B cell (primary cell): Measurements from ENCODE around the gene TGDS. TPM values are rescaled to one million over a fixed set of nuclear protein-coding genes. Genes with fewer than 3 reads are reported as not detected.
A peak's percentile ranks its signal among the peaks of the same experiment; 100 is the strongest.

Experiments used
- ATAC-seq: fragments of 200-7000 bp; cut with Tn5 transposase; one replicate; pipeline ENCODE4 v1.10.0; 2021; ENCODE audit warnings: low read depth, mild to moderate bottlenecking, moderate number of reproducible peaks, moderate library complexity
- CTCF ChIA-PET: fragments of 350-600 bp; sonication (Branson Sonifier 250); formaldehyde crosslinking; loops from one replicate; lab custom pipeline; 2021; ENCODE audit warnings: antibody characterized with exemption, inconsistent platforms; lab: Charles Lee
- POLR2A ChIA-PET: fragments of 350-600 bp; sonication (Branson Sonifier 250); formaldehyde crosslinking; loops from one replicate; lab custom pipeline; 2021; ENCODE audit warnings: antibody characterized with exemption; lab: Charles Lee
- DNase-seq: peaks from one replicate; pipeline ENCODE4 v3.0.0; 2013
- H2AFZ ChIP-seq: 2 replicates; pipeline ENCODE4 v1.6.1; 2012; ENCODE audit warnings: mild to moderate bottlenecking, low read depth, low read length; ENCODE audit not compliant: insufficient read depth, poor library complexity, severe bottlenecking
- H3K27ac ChIP-seq, 2 donors: 1 replicate in 1 of 2; 2 replicates in 1 of 2; pipeline ENCODE4 v1.5.1; 2012 to 2013; ENCODE audit warnings: low read length in 2 of 2, mild to moderate bottlenecking in 2 of 2, moderate library complexity in 1 of 2
- H3K27me3 ChIP-seq, 4 experiments: fragments of 200-600 bp in 1 of 4; sonication (generic) in 1 of 4; replicated peaks in 1 of 4; 1 replicate in 2 of 4; 2 replicates in 2 of 4; pipeline versions ENCODE4 v1.6.1 to v1.7.0; 2013 to 2016; ENCODE audit warnings: low read length in 3 of 4, mild to moderate bottlenecking in 2 of 4, mixed read lengths in 1 of 4, moderate library complexity in 1 of 4; ENCODE audit not compliant: insufficient read depth in 4 of 4, control insufficient read depth in 3 of 4; ENCODE audit errors: control extremely low read depth in 1 of 4
- H3K36me3 ChIP-seq, 2 experiments: replicated peaks in 1 of 2; 1 replicate in 1 of 2; 2 replicates in 1 of 2; pipeline versions ENCODE4 v1.6.1 to v1.7.1; 2013; ENCODE audit warnings: low read length in 1 of 2; ENCODE audit not compliant: insufficient read depth in 2 of 2, control insufficient read depth in 1 of 2; ENCODE audit errors: control extremely low read depth in 1 of 2, extremely low read depth in 1 of 2
- H3K4me1 ChIP-seq, 2 donors: fragments of 200-600 bp in 1 of 2; sonication (generic) in 1 of 2; 1 replicate in 1 of 2; 2 replicates in 1 of 2; pipeline versions ENCODE4 v1.5.1 to v1.6.1; 2013 to 2017; ENCODE audit warnings: low read length in 2 of 2; ENCODE audit not compliant: control insufficient read depth in 2 of 2, insufficient read depth in 2 of 2
- H3K4me2 ChIP-seq: replicated peaks from 2 replicates; pipeline ENCODE3; 2012; ENCODE audit warnings: mild to moderate bottlenecking, low read depth, low read length; ENCODE audit not compliant: poor library complexity, severe bottlenecking
- H3K4me3 ChIP-seq, 5 experiments: fragments of 200-600 bp in 1 of 5; sonication (generic) in 1 of 5; 1 replicate in 3 of 5; 2 replicates in 2 of 5; pipeline versions ENCODE4 v1.5.1 to v1.7.0; 2011 to 2016; ENCODE audit warnings: low read length in 4 of 5, mild to moderate bottlenecking in 4 of 5, low read depth in 2 of 5, control low read depth in 1 of 5, moderate library complexity in 1 of 5; ENCODE audit not compliant: insufficient read depth in 1 of 5; ENCODE audit errors: control extremely low read depth in 1 of 5, extremely low read depth in 1 of 5
- H3K79me2 ChIP-seq: fragments of 200-600 bp; sonication (generic); one replicate; pipeline ENCODE4 v1.6.0; 2016; ENCODE audit warnings: low read length; ENCODE audit not compliant: control insufficient read depth, insufficient read depth
- H3K9ac ChIP-seq: fragments of 200-600 bp; sonication (generic); 2 replicates; pipeline ENCODE4 v1.6.1; 2017; ENCODE audit warnings: mild to moderate bottlenecking, low read length, moderate library complexity
- H3K9me3 ChIP-seq, 3 donors: one replicate each; pipeline versions ENCODE4 v1.6.1 to v1.7.1; 2013; ENCODE audit warnings: low read length in 2 of 3; ENCODE audit not compliant: control insufficient read depth in 2 of 3, insufficient read depth in 1 of 3; ENCODE audit errors: control extremely low read depth in 1 of 3
- H4K20me1 ChIP-seq: 2 replicates; pipeline ENCODE4 v1.6.0; 2012; ENCODE audit warnings: mild to moderate bottlenecking, low read length; ENCODE audit not compliant: insufficient read depth, control insufficient read depth, poor library complexity, severe bottlenecking
- H3K27ac Mint-ChIP-seq: one replicate; pipeline ENCODE4 v1.8.0; 2021; ENCODE audit warnings: mixed read lengths
- H3K27me3 Mint-ChIP-seq: one replicate; pipeline ENCODE4 v1.8.0; 2021; ENCODE audit warnings: mixed read lengths
- H3K4me1 Mint-ChIP-seq: one replicate; pipeline ENCODE4 v1.8.0; 2021; ENCODE audit warnings: mixed read lengths
- H3K4me3 Mint-ChIP-seq: one replicate; pipeline ENCODE4 v1.8.0; 2021; ENCODE audit warnings: mixed read lengths
- H3K9me3 Mint-ChIP-seq: one replicate; pipeline ENCODE4 v1.8.0; 2022; ENCODE audit warnings: mixed read lengths; ENCODE audit not compliant: insufficient read depth
- CTCF ChIP-seq: fragments of 200-600 bp; IDR thresholded peaks from one replicate; pipeline ENCODE4 v1.8.0; 2022; ENCODE audit warnings: antibody characterized with exemption, mild to moderate bottlenecking
- EZH2 ChIP-seq: IDR thresholded peaks from 2 replicates; pipeline ENCODE4 v1.6.1; 2012; ENCODE audit warnings: borderline replicate concordance, low read depth, mild to moderate bottlenecking, moderate library complexity, low read length; ENCODE audit not compliant: insufficient read depth, poor library complexity, severe bottlenecking
- WGBS: methylation state at CpG from one replicate; pipeline ENCODE4 v1.1.5; 2013; ENCODE audit warnings: missing lambda C conversion rate; ENCODE audit not compliant: insufficient coverage; 5-methylcytosine and 5-hydroxymethylcytosine counted together
- intact Hi-C: fragments of 100-400 bp; cut with micrococcal nuclease; formaldehyde crosslinking; loops from one replicate; pipeline ENCODE4 v1.10.0; 2022
- polyA plus RNA-seq: library from polyadenylated mRNA; depleted of rRNA; stranded (reverse); fragments of >200 nt; gene quantifications from 2 replicates; pipeline ENCODE4 v1.2.3, GENCODE V29; 2012
- total RNA-seq, 2 donors: library from RNA; stranded (reverse); fragments of 120-200 nt in 1 of 2; gene quantifications; 1 replicate in 1 of 2; 2 replicates in 1 of 2; pipeline versions ENCODE4 v1.2.3 to v1.2.4, GENCODE V29; 2013 to 2022

Gene TGDS
- total and polyA plus RNA-seq, 2 donors (not counting 1 experiment from before 2014, with no cell fraction given), result 11.7 to 14.7 TPM

- no peaks in the 10 kb centered on the region for H3K27me3 ChIP-seq
- no peak for ATAC-seq
- TF ChIP-seq CTCF (peak; percentile 69), EZH2 (no peak)
- no peaks in the 10 kb centered on the region for H3K4me1 Mint-ChIP-seq
- DNase-seq, result peak; percentile 13
- H3K4me3 Mint-ChIP-seq, result no peak overlapping the region
- no peak overlapping the region for H3K27ac Mint-ChIP-seq
- no peak overlapping the region for H3K9ac ChIP-seq
- H3K4me3 ChIP-seq, result no peak overlapping the region
- H3K27ac ChIP-seq, result no peak overlapping the region
- intact Hi-C loops, result no loop called here
- WGBS, result no CpG with 5 or more reads among the region's 2 CpGs
- ChIA-PET CTCF (interaction anchor here (0.6 to 11.2 kb wide), 9 partner anchors 9 to 784 kb away, joined by 3 to 366 read pairs (median 6); partner anchors contain the start of gene TGDS), POLR2A (no interaction called here)
- no peaks in the 10 kb centered on the region for H3K9me3 Mint-ChIP-seq
- no peaks in the 10 kb centered on the region for H3K79me2 ChIP-seq
- H4K20me1 ChIP-seq, result no peaks in the 10 kb centered on the region
- H3K27me3 Mint-ChIP-seq, result no peaks in the 10 kb centered on the region
- no peak overlapping the region for H2AFZ ChIP-seq
- H3K9me3 ChIP-seq, result no peaks in the 10 kb centered on the region
- H3K4me1 ChIP-seq, result no peaks in the 10 kb centered on the region
- no peak overlapping the region for H3K4me2 ChIP-seq
- peaks cover 3 to 18% of the 10 kb centered on the region in 2 experiments for H3K36me3 ChIP-seq
Measured at GRCh38 chr13:94620286-94620896, 24.4 kb upstream of the TGDS start.

- CTCF ChIA-PET, result interaction anchor here (0.7 to 11.2 kb wide), 29 partner anchors 9 to 787 kb away, joined by 3 to 366 read pairs (median 4); partner anchors contain the start of genes GPR180 and TGDS
- DNase-seq (peak; percentile 59), ATAC-seq (no peak)
- Histone ChIP-seq H3K4me2 (no peak overlapping the region), H3K36me3 (peaks cover 0 to 6% of the 10 kb centered on the region in 2 experiments), H4K20me1 (no peaks in the 10 kb centered on the region), H2AFZ (no peak overlapping the region), H3K4me3 (no peak overlapping the region), H3K27ac (no peak overlapping the region), H3K79me2 (no peaks in the 10 kb centered on the region), H3K9me3 (no peaks in the 10 kb centered on the region), H3K4me1 (no peaks in the 10 kb centered on the region), H3K9ac (no peak overlapping the region), H3K27me3 (no peaks in the 10 kb centered on the region)
- Mint-ChIP-seq H3K4me3 (no peak overlapping the region), H3K9me3 (no peaks in the 10 kb centered on the region), H3K4me1 (no peaks in the 10 kb centered on the region), H3K27ac (no peak overlapping the region), H3K27me3 (no peaks in the 10 kb centered on the region)
- TF ChIP-seq CTCF, result peak; percentile 86
- no peak for TF ChIP-seq EZH2
- POLR2A ChIA-PET, result interaction anchor here (0.5 kb wide), 1 partner anchor 559 kb away, joined by 3 read pairs; no protein-coding TSS in a partner anchor
- no CpG with 5 or more reads among the region's 4 CpGs for WGBS
- intact Hi-C loops, result no loop called here
Measured at GRCh38 chr13:94617389-94618000, 21.5 kb upstream of the TGDS start.
